ENCODE results near the gene ZFR2. TPM values are rescaled to one million over a fixed set of nuclear protein-coding genes. Genes with fewer than 3 reads are reported as not detected.
A peak's percentile ranks its signal among the peaks of the same experiment; 100 is the strongest.

ZFR2 gene
- 1 to 10 TPM; 1.2 to 3.1 TPM for total RNA-seq
- polyA plus RNA-seq, result 1 to 10 TPM; 3.9 to 4.1 TPM

GRCh38 chr19:3868770-3869456 is at the start of gene ZFR2:
Gene ZFR2 (minus strand): TSS chr19:3869038. CDS start chr19:3869017, 21 bp downstream.
- Mint-ChIP-seq H3K4me3 (peak within 1 kb of the TSS in 5 of 8 donors; percentile 39 to 72 (median 68)), H3K36me3 (no peaks in the 10 kb centered on the region), H3K9me3 (peaks cover 0 to 7% (median 4%) of the 10 kb centered on the region in 8 donors), H3K27me3 (peaks cover 34 to 37% of the 10 kb centered on the region in 2 donors), H3K27ac (peak within 1 kb of the TSS in 2 of 7 donors; percentile 37 to 45), H3K4me1 (peaks cover 0 to 15% (median 5%) of the 10 kb centered on the region in 4 donors)
- Histone ChIP-seq H3K27me3 (ENCODE audit: insufficient read depth, low read length) (peaks cover 17% of the 10 kb centered on the region), H3K36me3 (ENCODE audit: insufficient read depth, low read length) (no peaks in the 10 kb centered on the region), H3K9me3 (ENCODE audit: control insufficient read depth in 1 of 2, low read length in 2 of 2) (no peaks in the 10 kb centered on the region), H3K4me3 (ENCODE audit: low read length in 2 of 2) (no peak within 1 kb of the TSS), H3K27ac (ENCODE audit: low read depth, low read length) (no peak within 1 kb of the TSS), H3K4me1 (ENCODE audit: insufficient read depth, low read length) (no peaks in the 10 kb centered on the region)
- DNase-seq, result peak in 3 of 5 donors; percentile 11 to 49 (median 22)
- ChIA-PET POLR2A (ENCODE audit: partially characterized antibody) (no interaction called here), CTCF (ENCODE audit: partially characterized antibody) (no interaction called here)
- intact Hi-C loops (cut with micrococcal nuclease), result no loop called here

- intact Hi-C loops (cut with micrococcal nuclease), result no loop called here
- no peaks in the 10 kb centered on the region for H3K4me1 ChIP-seq (ENCODE audit: insufficient read depth, low read length)
- H3K4me3 ChIP-seq (ENCODE audit: low read length in 2 of 2), result no peak overlapping the region
- H3K4me1 Mint-ChIP-seq, result no peaks in the 10 kb centered on the region
- no peaks in the 10 kb centered on the region for H3K9me3 ChIP-seq (ENCODE audit: control insufficient read depth in 1 of 2, low read length in 2 of 2)
- no peak overlapping the region for H3K4me3 Mint-ChIP-seq
- H3K36me3 ChIP-seq (ENCODE audit: insufficient read depth, low read length), result no peaks in the 10 kb centered on the region
- H3K27me3 Mint-ChIP-seq, result peaks cover 4 to 7% of the 10 kb centered on the region in 2 donors
- H3K9me3 Mint-ChIP-seq, result peaks cover 0 to 6% (median 4%) of the 10 kb centered on the region in 8 donors
- POLR2A ChIA-PET (ENCODE audit: partially characterized antibody), result no interaction called here
- H3K27ac ChIP-seq (ENCODE audit: low read depth, low read length), result no peak overlapping the region
- no peaks in the 10 kb centered on the region for H3K27me3 ChIP-seq (ENCODE audit: insufficient read depth, low read length)
- no peak overlapping the region for H3K27ac Mint-ChIP-seq
- no peak for DNase-seq
- CTCF ChIA-PET (ENCODE audit: partially characterized antibody), result no interaction called here
- H3K36me3 Mint-ChIP-seq, result no peaks in the 10 kb centered on the region
Measured at GRCh38 chr19:3916033-3916432, 47.2 kb upstream of the ZFR2 start.

- Mint-ChIP-seq H3K36me3 (no peaks in the 10 kb centered on the region), H3K27ac (no peak overlapping the region), H3K4me3 (no peak overlapping the region), H3K9me3 (peaks cover 0 to 11% (median 6%) of the 10 kb centered on the region in 8 donors), H3K4me1 (no peaks in the 10 kb centered on the region), H3K27me3 (peaks cover 4% of the 10 kb centered on the region in 2 donors)
- intact Hi-C loops (cut with micrococcal nuclease), result no loop called here
- CTCF ChIA-PET (ENCODE audit: partially characterized antibody), result no interaction called here
- DNase-seq, result no peak
- Histone ChIP-seq H3K9me3 (ENCODE audit: control insufficient read depth in 1 of 2, low read length in 2 of 2) (peaks cover 0 to 6% of the 10 kb centered on the region in 2 donors), H3K27ac (ENCODE audit: low read depth, low read length) (no peak overlapping the region), H3K4me1 (ENCODE audit: insufficient read depth, low read length) (no peaks in the 10 kb centered on the region), H3K36me3 (ENCODE audit: insufficient read depth, low read length) (no peaks in the 10 kb centered on the region), H3K4me3 (ENCODE audit: low read length in 2 of 2) (no peak overlapping the region), H3K27me3 (ENCODE audit: insufficient read depth, low read length) (no peaks in the 10 kb centered on the region)
- POLR2A ChIA-PET (ENCODE audit: partially characterized antibody), result no interaction called here
Measured at GRCh38 chr19:3914199-3914598, 45.4 kb upstream of the ZFR2 start.

GRCh38 chr19:3910105-3910504 is 41.3 kb upstream of the ZFR2 start:
- H3K9me3 ChIP-seq (ENCODE audit: control insufficient read depth in 1 of 2, low read length in 2 of 2), result peaks cover 0 to 6% of the 10 kb centered on the region in 2 donors
- H3K4me3 ChIP-seq (ENCODE audit: low read length in 2 of 2), result no peak overlapping the region
- H3K27ac Mint-ChIP-seq, result peak overlapping the region in 1 of 7 donors; percentile 65
- H3K4me1 ChIP-seq (ENCODE audit: insufficient read depth, low read length), result no peaks in the 10 kb centered on the region
- ChIA-PET CTCF (ENCODE audit: partially characterized antibody) (no interaction called here), POLR2A (ENCODE audit: partially characterized antibody) (no interaction called here)
- no peaks in the 10 kb centered on the region for H3K27me3 ChIP-seq (ENCODE audit: insufficient read depth, low read length)
- intact Hi-C loops (cut with micrococcal nuclease), result no loop called here
- no peaks in the 10 kb centered on the region for H3K36me3 Mint-ChIP-seq
- H3K4me1 Mint-ChIP-seq, result no peaks in the 10 kb centered on the region
- no peak overlapping the region for H3K4me3 Mint-ChIP-seq
- H3K9me3 Mint-ChIP-seq, result peaks cover 0 to 11% (median 6%) of the 10 kb centered on the region in 8 donors
- H3K27ac ChIP-seq (ENCODE audit: low read depth, low read length), result no peak overlapping the region
- no peaks in the 10 kb centered on the region for H3K36me3 ChIP-seq (ENCODE audit: insufficient read depth, low read length)
- no peak for DNase-seq
- no peaks in the 10 kb centered on the region for H3K27me3 Mint-ChIP-seq

- H3K4me1 ChIP-seq (ENCODE audit: insufficient read depth, low read length), result no peaks in the 10 kb centered on the region
- H3K9me3 ChIP-seq (ENCODE audit: control insufficient read depth in 1 of 2, low read length in 2 of 2), result peaks cover 0 to 6% of the 10 kb centered on the region in 2 donors
- ChIA-PET POLR2A (ENCODE audit: partially characterized antibody) (no interaction called here), CTCF (ENCODE audit: partially characterized antibody) (no interaction called here)
- no peaks in the 10 kb centered on the region for H3K27me3 ChIP-seq (ENCODE audit: insufficient read depth, low read length)
- intact Hi-C loops (cut with micrococcal nuclease), result no loop called here
- H3K27ac Mint-ChIP-seq, result no peak overlapping the region
- H3K27me3 Mint-ChIP-seq, result peaks cover 0 to 2% of the 10 kb centered on the region in 2 donors
- H3K4me3 Mint-ChIP-seq, result no peak overlapping the region
- DNase-seq, result no peak
- no peaks in the 10 kb centered on the region for H3K36me3 Mint-ChIP-seq
- H3K27ac ChIP-seq (ENCODE audit: low read depth, low read length), result no peak overlapping the region
- no peak overlapping the region for H3K4me3 ChIP-seq (ENCODE audit: low read length in 2 of 2)
- H3K4me1 Mint-ChIP-seq, result no peaks in the 10 kb centered on the region
- no peaks in the 10 kb centered on the region for H3K36me3 ChIP-seq (ENCODE audit: insufficient read depth, low read length)
- peaks cover 0 to 13% (median 6%) of the 10 kb centered on the region in 8 donors for H3K9me3 Mint-ChIP-seq
Measured at GRCh38 chr19:3908266-3909054, 39.6 kb upstream of the ZFR2 start.

GRCh38 chr19:3907626-3908265 is 38.9 kb upstream of the ZFR2 start:
- CTCF ChIA-PET (ENCODE audit: partially characterized antibody), result no interaction called here
- Histone ChIP-seq H3K9me3 (ENCODE audit: control insufficient read depth in 1 of 2, low read length in 2 of 2) (peaks cover 0 to 6% of the 10 kb centered on the region in 2 donors), H3K36me3 (ENCODE audit: insufficient read depth, low read length) (no peaks in the 10 kb centered on the region), H3K4me1 (ENCODE audit: insufficient read depth, low read length) (no peaks in the 10 kb centered on the region), H3K4me3 (ENCODE audit: low read length in 2 of 2) (no peak overlapping the region), H3K27ac (ENCODE audit: low read depth, low read length) (no peak overlapping the region), H3K27me3 (ENCODE audit: insufficient read depth, low read length) (no peaks in the 10 kb centered on the region)
- no peaks in the 10 kb centered on the region for H3K36me3 Mint-ChIP-seq
- no peak overlapping the region for H3K27ac Mint-ChIP-seq
- POLR2A ChIA-PET (ENCODE audit: partially characterized antibody), result no interaction called here
- no peaks in the 10 kb centered on the region for H3K4me1 Mint-ChIP-seq
- peaks cover 0 to 2% of the 10 kb centered on the region in 2 donors for H3K27me3 Mint-ChIP-seq
- intact Hi-C loops (cut with micrococcal nuclease), result no loop called here
- DNase-seq, result no peak
- H3K4me3 Mint-ChIP-seq, result no peak overlapping the region
- H3K9me3 Mint-ChIP-seq, result peaks cover 0 to 13% (median 6%) of the 10 kb centered on the region in 8 donors

- Mint-ChIP-seq H3K4me3 (no peak overlapping the region), H3K9me3 (peaks cover 0 to 4% (median 0%) of the 10 kb centered on the region in 8 donors), H3K36me3 (no peaks in the 10 kb centered on the region), H3K27me3 (peaks cover 2 to 4% of the 10 kb centered on the region in 2 donors), H3K27ac (no peak overlapping the region), H3K4me1 (no peaks in the 10 kb centered on the region)
- intact Hi-C loops (cut with micrococcal nuclease), result no loop called here
- no peaks in the 10 kb centered on the region for H3K4me1 ChIP-seq (ENCODE audit: insufficient read depth, low read length)
- H3K27me3 ChIP-seq (ENCODE audit: insufficient read depth, low read length), result no peaks in the 10 kb centered on the region
- CTCF ChIA-PET (ENCODE audit: partially characterized antibody), result no interaction called here
- DNase-seq, result no peak
- H3K36me3 ChIP-seq (ENCODE audit: insufficient read depth, low read length), result no peaks in the 10 kb centered on the region
- no peak overlapping the region for H3K27ac ChIP-seq (ENCODE audit: low read depth, low read length)
- no peak overlapping the region for H3K4me3 ChIP-seq (ENCODE audit: low read length in 2 of 2)
- POLR2A ChIA-PET (ENCODE audit: partially characterized antibody), result no interaction called here
- H3K9me3 ChIP-seq (ENCODE audit: control insufficient read depth in 1 of 2, low read length in 2 of 2), result no peaks in the 10 kb centered on the region
Measured at GRCh38 chr19:3904233-3904632, 35.4 kb upstream of the ZFR2 start.
